Measurements from ENCODE around the gene FOXP2.
"Not testable (repeated sequence)": the region's sequence is repeated elsewhere in the genome, so short reads cannot be mapped to it uniquely, and the experiment has no call there.

The FOXP2 gene

DNA sequence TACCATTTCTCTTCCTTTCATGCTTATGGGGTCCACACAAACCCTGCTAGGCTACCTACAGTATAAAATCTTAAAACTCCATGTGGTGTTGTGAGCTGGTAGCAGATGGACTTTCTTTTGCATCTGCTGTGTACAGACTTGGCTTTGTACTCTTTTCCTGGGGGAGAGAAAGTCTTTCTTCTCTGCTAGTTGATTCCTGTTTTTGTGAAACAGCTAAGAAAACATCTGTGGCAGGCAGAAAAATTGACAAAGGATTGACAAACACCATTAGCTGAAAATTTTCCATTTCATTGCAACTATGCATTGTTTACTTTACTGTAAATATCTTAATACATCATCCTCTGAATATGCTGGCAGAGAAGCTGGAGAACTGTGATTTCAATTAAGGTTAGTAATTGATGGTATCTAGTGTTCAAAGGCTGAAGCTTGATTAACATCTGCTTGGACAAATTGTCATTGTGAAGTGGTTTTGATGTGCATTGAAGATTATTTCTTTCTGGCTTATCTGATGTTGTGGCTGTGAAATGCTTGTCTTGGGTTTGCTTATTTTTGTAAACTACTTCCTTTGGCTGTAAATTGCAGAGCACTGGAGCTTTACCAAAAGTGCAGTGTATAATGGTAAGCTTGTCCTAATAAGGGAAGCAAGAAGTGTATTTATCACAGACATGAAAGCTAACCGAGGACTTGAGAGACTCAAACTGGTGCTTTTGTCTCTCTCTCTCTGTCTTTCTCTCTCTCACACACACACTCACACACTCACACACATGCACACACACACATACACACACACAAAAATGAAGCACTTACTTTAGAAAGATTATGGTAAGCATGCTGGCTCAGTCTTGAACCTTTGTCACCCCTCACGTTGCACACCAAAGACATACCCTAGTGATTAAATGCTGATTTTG, at the start of gene FOXP2:
FOXP2 (plus strand) TSS at position 660 of the 908 bp plus-strand sequence. CDS start 11,697 bp downstream, outside the sequence.
- DNase-seq (ENCODE audit: low read depth) = no peak

DNA sequence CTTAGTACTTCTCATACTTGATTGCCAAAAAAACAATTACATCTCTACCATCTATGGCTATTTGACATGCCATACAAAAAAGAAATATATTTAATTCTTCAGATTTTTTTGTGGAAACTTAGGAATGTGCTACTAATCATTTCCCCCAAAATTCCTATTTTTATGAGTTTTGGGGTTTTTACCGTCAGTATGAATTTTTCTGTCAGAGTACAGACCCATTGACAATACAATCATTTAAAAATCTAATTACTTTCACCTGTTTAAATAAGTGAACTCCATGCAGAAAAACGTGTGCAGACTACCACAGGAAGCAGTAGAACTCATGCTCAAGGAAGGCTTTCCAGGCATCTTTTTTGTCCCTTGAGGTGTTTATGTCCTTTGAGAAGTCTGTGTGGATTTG, 48.8 kb upstream of the FOXP2 start:
- DNase-seq (ENCODE audit: low read depth) = no peak

DNA sequence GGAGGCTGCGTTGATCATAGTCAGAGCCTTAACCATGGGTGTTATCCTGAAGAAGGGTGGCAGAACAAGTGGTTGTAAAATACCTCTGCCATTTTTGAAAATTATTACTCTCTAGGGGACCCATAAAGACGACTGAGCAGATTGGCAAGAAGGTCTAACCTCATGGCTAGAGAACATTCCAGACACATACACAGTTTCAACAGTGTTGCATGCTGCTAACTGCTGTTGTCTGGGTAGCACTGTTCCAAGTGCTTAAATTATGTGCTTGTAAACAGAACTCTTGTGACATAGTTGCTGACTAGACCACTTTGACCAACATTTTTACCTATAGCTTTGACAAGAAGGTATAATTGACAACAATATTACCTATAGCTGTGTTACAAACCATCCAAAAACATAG, 46.1 kb upstream of the FOXP2 start:
- no peak for DNase-seq (ENCODE audit: low read depth)

DNA sequence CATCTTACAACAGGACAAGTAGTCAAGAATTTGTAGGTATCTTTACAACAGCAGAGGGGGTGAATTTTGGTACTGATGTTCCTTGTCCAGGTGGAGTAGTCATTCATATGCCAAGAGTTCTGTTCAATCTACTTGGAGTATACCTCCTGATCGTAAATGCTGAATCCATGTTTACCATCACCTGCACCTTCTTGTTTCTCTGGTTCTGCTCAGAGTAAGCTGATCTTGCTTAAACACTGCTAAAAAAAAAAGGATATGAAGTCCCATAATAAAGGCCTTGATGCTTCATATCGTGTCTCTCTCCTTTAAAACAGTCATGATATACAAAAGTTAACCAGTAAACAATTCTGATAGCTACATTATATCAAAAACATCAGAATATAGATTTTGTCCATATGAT, 45.3 kb upstream of the FOXP2 start:
- no peak for DNase-seq (ENCODE audit: low read depth)

DNA sequence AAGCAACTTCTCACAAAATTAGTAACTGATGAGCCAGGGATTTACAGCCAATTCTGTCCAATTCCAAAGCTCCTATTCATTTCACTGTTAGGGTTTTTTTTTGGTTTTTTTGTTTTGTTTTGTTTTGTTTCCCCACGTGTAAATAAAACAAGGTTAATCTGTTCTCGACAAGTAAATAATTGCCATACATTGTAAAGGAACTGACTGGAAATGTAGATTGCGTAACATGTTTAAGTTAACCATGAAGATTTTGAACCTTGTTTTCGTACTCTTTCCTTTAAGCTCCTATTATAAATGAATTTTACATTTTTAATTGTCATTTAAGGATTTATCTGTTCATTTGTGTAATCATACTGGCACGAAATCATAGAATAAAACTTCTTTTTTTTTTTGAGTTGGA, 42.0 kb upstream of the FOXP2 start:
- DNase-seq (ENCODE audit: low read depth) = no peak

DNA sequence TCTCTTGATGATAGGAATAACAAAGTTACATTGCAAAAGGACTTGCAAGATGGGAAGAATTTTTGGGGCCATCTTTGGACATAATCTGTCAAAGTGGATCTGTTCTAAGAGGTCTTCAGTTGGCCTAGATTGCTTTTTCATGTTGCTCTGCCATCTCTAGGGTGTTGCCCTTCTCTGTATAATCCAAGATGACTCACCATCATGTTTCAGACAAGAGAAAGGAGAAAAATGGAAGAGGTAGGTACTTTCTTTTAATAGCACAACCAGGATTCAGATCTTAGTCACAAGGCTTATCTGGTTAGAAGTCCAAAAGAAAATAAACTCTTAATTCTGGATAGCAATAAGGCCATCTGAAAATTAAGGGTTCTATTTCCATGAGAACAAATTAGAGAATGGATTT, 38.7 kb upstream of the FOXP2 start:
- no peak for DNase-seq (ENCODE audit: low read depth)

DNA sequence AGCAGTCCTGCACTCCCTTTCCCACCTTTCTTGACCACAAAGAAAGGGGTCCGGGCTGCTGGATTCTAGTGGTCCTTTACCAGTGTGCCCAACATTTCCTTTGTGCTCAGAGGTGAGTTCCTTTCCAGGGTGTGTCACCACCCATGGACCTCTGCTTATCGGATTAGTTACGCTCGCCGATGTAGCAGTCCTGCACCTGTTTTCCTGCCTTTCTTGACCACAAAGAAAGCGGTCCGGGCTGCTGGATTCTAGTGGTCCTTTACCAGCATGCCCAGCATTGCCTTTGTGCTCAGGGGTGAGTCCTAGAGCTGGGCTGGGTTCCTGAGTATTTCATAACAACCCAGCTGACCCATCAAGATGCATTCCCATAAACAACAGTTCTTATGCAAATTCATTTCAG, 30.7 kb upstream of the FOXP2 start:
- not testable (repeated sequence) for DNase-seq (ENCODE audit: low read depth)

DNA sequence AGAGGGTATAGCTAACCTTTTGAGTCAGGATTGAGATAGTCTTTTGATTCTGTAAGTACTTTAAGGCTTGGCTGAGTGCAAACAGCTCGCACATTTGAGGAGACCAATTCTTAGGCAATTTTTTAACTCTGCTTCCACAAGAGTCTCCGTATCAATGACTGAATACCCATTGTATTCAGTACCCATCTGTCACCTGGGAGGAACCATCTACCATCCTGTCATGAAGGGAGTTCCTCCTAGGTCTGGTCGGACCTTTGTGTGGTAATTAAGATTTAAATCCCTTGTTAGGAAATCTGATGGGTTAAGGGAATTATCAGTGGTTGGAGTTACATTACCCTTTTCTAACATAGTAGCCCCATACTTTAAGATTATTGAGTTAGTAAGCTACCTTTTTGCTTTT, 30.3 kb upstream of the FOXP2 start:
- not testable (repeated sequence) for DNase-seq (ENCODE audit: low read depth)

DNA sequence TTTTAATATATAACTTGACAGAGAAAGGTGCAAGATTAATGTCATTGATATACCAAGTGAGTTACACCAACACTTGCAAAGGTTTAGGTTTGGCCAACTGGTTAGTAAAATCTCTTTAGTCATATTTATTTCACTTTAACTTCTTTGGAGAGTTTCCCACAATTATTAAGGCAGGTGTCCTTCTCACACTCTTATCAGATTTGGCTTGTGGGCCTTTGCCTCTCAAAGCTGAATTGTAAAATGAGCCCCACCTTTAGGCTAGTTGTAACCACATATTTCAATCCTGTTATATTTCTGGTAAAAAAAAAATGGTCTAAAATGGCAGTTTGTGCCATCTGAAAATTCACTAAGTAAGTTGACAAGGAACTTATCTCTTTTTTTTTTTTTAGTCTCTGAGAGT, 26.6 kb upstream of the FOXP2 start:
- no peak for DNase-seq (ENCODE audit: low read depth)

DNA sequence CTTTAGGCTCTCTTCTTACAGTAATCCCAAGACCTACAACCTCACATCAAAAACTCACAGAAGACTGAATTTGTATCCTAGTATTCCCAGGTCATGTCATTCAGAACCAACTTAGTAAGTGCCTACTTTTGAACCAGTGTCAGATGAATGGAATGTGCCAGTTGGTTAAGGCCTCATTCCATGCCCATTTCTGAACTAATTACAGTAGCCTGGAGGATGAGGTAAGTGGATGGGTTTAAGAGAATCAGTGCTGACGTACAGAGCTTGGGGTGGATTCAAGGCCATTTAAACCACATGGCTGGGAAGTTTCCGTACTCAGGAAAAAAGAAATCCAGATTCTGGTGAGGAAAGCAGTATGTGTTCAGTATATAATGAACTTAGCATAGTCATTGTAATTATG, 21.9 kb upstream of the FOXP2 start:
- DNase-seq (ENCODE audit: low read depth) = no peak

DNA sequence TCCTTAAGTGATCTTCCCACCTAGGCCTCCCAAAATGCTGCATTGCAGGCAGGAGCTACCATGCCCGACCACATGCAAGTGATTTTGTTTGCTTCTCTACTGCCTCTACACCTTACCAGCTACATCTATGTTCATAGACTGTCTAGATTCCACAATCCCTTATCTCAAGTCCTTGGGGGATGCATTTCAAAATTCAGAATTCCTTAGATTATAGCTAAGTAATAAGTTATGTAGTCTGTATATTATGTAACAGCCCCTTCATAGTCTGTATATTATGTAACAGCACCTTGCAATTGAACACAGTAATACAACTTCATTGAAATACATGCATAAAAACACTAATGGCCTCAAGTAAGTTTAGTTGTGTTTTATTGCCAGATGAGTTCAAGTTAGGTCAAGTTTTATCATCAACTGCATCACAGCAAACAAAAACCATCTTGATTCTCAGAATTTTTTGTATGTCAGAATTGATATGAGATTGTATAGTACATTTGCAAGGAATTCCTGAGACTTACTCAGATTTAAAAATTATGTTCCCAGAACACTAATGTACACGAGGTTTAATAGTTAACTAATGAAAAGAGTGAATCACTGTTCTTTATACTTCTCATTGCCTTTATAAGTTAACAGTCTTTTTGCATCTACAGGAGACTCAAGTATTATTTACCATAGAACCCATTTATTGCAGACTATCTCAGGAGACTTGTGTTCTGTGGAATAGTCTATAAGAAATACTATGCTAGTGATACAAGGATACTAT, 11.6 kb upstream of the FOXP2 start:
- DNase-seq (ENCODE audit: low read depth) = no peak

DNA sequence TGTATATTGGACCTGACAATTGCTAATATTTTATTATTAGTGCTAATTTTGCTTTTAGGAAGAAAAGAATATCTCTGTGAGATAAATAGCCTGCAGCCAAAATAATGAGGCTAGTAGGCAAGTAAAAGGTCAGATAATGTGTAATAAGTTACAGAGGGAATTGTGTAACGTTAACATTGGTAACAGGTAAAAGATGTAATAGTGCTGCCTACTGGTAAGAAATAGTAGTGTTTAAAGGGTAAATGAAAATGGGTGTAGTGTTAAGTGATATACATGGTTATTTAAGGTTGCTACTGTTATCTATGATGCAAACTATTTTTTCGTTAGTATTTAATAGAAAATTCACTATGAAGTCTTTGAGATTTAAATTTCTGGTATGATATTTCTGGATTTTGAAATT, 9.2 kb upstream of the FOXP2 start:
- DNase-seq (ENCODE audit: low read depth) = no peak

DNA sequence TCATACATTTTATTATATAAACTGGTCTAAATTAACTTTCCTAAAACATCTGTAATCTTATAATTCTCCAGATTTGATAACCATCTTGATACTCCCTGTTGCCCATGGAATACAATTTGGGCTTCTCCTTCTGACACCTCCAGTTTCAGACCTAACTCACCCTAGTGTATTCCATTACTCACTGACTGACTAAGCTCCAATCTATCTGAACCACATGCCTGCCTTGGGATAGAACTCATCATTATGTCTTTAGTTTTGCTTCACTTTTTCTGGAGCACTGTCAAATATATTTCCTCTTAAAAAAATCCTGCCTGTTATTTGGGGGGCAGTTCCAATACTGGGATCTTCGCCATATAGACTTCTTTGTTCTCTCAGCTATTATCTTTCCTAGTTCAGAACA, 4.9 kb upstream of the FOXP2 start:
- no peak for DNase-seq (ENCODE audit: low read depth)

DNA sequence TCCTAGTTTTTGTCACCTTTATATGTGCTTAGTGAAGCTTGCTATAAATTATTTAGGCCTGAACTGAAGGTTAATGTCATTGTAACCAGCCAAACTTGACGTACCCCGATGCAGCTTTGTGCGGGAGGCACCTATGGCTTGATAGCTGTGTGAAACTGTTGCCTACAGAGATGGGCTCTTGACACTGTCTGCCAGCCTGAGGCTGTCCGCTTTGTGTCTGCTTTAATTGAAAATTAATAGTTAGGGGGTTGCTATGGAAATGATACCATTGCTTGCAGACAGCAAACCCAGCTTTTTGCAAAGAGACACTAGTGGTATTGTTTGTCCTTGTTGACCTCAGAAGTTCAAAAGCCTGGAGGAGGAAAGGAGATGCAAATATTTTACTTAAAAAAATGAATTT, 2.1 kb upstream of the FOXP2 start:
- DNase-seq (ENCODE audit: low read depth) = no peak

DNA sequence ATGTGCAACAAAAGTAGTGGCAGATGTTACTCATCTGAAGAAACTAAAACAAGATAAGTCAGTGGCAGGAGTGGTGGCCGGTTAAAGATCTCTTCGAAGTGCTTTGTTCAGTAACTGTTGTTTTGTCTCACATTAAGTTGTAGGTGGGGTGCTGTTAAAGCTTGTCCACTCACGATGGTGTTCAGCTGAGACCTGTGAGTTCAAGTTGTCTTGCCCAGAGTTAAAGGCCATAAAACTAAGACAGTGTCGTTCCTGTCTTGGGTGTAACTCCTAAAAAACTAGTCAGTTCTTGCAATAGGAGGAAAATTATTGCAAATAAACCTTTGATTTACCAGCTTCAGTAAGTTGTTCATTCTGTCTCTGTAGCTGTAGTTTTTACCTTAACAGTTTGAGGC, 857 bp upstream of the FOXP2 start:
- DNase-seq (ENCODE audit: low read depth) = no peak

DNA sequence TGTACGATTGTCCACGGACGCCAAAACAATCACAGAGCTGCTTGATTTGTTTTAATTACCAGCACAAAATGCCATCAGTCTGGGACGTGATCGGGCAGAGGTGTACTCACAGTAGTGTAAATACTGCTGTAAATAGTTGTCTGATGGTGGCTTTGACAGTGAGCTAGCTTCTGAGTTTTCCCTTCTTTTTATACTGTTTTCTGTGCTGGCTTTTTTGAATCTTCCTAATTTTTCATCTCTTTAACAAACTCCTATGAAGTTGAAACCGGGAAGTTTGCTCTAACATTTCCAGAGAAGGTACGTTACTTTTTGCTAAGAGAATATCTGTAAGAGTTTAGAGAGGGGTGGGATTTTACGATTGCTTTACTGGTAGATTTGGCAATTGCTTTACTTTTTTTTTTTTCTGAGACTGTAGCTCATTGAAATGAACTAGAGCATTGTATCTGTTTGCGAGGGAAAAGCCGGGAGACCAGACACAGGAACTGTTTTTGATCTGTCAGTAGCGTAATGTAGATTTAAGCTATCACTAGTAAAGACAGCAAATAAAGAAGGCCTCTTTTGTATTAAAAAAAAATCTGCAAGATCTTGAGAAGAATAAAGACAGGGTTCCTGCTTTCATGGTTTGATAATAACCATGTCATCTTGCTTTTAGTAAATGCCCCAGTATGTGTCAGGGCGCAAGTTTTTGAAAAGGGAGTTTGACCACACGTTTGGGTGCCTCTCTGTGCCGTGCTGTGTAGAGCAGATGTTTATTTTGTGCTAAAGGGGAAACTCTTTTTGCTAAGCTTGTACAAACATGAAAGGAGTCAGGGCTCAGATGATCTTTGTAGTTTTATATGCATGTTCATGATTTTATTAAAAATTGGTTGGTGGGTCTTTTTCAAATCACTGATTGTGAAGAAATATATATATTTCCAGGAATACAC, 712 bp downstream of the FOXP2 start:
- no peak for DNase-seq (ENCODE audit: low read depth)

DNA sequence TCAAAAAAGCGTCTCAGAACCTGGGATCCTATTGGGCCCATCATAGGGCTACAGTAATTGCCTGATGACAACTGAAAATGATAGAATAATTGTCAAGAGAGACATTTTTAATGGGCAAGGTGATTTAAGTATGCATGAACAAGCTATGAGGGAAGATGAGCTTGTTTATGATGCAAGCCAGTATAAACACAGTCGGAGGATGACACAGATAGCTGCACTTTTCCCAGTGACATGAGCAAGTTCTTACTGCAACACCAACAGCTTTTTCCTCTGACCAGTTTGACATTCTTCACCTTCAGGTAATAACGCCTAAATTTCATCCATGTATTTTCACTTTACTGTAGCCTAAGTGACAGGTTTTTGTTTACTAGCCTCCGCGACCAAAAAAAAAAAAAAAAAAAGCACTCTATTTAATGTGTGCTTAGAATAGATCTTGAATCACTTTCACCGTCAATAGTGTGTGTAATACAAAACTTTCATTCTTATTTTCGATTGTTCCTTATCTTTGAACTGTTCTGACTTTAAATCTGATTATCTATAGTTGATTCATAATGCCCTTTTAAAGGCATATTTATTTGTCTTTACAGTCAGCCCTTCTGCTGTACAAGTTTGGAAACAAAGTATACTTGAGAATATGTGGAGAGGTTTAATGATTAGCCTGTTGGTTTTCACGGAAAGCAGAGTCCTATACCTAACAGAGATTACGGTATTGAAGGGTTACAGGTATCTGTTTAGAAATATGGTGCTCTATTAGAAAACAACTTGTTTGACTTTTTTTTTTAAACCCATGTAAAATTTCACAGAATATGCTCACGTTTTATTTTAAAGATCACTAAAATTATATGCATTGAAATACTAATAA, 1.7 kb downstream of the FOXP2 start:
- DNase-seq (ENCODE audit: low read depth) = no peak

DNA sequence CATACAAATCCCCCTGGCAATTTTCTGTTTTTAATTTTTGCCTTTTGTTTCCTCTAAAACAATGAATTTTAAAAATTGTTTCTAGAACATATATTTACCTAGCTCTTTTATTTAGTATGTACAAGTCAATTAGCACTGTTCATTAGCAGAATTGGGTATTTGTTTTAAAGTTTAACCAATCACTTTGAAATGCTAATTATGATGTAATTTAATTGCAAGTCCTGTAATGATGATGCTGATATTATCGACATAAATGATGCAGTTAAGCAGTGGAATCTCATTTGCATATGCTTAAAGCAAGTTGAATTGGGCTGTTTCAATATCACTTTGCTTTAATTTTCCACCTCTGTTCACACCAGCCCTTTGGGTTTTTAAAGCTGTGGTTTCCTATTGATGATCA, 2.7 kb downstream of the FOXP2 start:
- no peak for DNase-seq (ENCODE audit: low read depth)

DNA sequence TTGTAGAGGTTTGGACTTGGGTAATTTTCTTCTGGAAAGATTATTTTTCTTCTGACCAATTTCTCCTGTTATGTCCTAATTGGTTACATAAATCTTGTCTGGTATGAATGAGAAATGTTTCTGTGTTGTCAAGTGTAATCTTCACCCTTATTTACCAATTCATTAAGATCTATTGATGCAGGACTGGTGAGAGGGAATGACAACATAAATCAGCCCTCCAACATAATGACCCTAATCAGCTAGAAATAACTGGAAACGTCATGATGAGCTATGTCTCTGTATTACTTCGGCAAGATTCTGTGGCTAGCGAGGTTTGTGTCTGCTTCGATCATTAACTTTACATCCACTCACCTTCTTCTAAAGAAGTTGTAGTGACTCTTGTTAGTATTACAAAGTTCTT, 3.5 kb downstream of the FOXP2 start:
- DNase-seq (ENCODE audit: low read depth) = no peak

DNA sequence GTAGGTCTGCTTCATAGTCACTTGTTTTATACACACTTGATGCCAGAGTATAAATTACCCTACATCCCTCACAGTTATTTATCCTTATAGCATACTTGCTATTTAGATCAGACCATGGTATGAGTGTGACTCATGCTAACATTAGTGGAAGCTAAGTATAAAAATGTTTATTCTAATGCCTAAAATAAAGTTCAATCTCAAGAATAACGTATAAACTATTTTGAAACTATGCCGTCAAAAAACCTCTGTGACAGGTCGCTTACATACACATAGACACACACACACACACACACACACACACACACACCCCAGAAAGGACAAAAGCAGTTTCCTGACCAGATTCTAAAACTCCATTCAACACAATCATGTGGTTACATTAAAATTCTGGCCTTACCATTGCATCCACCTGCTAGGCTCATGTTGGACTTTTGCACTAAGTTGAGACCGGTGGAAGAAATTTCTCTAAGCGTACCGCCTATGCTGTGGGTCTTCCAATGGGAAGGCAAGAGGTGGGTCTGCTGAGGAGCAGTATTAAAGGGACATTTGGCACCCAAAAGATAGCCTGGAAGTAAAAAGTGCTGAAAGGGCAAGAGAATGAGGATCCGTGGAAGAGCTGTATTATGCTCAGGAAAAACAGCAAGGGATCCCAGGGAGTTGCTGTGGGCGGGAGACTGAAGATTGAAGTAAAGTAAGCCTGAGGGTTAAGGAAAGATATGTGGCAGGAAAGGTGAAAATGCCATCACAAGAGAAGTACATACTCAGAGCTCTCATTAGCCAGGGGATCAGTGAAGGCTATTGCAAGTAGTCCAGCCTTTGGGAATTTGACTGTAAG, 5.0 kb downstream of the FOXP2 start:
- no peak for DNase-seq (ENCODE audit: low read depth)

Measured in stimulated activated CD8-positive, alpha-beta memory T cell treated with anti-CD3 and anti-CD28 coated beads, Interleukin-15, amount 100 ng/mL, for 24 hours (primary cell).